ENCODE measurements around the gene CTSO. TPM values are rescaled to one million over a fixed set of nuclear protein-coding genes. Genes with fewer than 3 reads are reported as not detected.

The CTSO gene, protein sequence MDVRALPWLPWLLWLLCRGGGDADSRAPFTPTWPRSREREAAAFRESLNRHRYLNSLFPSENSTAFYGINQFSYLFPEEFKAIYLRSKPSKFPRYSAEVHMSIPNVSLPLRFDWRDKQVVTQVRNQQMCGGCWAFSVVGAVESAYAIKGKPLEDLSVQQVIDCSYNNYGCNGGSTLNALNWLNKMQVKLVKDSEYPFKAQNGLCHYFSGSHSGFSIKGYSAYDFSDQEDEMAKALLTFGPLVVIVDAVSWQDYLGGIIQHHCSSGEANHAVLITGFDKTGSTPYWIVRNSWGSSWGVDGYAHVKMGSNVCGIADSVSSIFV
- 1 to 10 TPM; 2.3 to 2.4 TPM for total RNA-seq

GRCh38 chr4:155953151-155954117 is at the start of gene CTSO:
CTSO (minus strand) TSS chr4:155953866; CDS start chr4:155953847, 19 bp downstream.
- peaks cover 17% of the 10 kb centered on the region for H3K4me1 Mint-ChIP-seq (ENCODE audit: low read depth)
- ChIA-PET CTCF (interaction anchor here (0.6 to 4.0 kb wide), 19 partner anchors 10 to 1423 kb away, joined by 3 to 47 read pairs (median 3); no protein-coding TSS in a partner anchor), POLR2A (interaction anchor here (0.6 to 1.6 kb wide), 7 partner anchors 9 to 144 kb away, joined by 3 to 8 read pairs (median 4); no protein-coding TSS in a partner anchor)
- ATAC-seq (peak; percentile 96), DNase-seq (peak; percentile 82)
- H3K27me3 Mint-ChIP-seq (ENCODE audit: low read depth): peaks cover 4% of the 10 kb centered on the region
- peak within 1 kb of the TSS; percentile 99 for H3K27ac Mint-ChIP-seq
- H3K4me3 Mint-ChIP-seq: peak within 1 kb of the TSS; percentile 96
- H3K36me3 Mint-ChIP-seq (ENCODE audit: low read depth): no peaks in the 10 kb centered on the region
- no peaks in the 10 kb centered on the region for H3K9me3 Mint-ChIP-seq (ENCODE audit: insufficient read depth)

GRCh38 chr4:156000491-156000890 is 46.8 kb upstream of the CTSO start:
- ATAC-seq (no peak), DNase-seq (no peak)
- H3K9me3 Mint-ChIP-seq (ENCODE audit: insufficient read depth): no peaks in the 10 kb centered on the region
- no peaks in the 10 kb centered on the region for H3K27me3 Mint-ChIP-seq (ENCODE audit: low read depth)
- H3K27ac Mint-ChIP-seq: no peak overlapping the region
- ChIA-PET CTCF (no interaction called here), POLR2A (no interaction called here)
- no peak overlapping the region for H3K4me3 Mint-ChIP-seq
- H3K36me3 Mint-ChIP-seq (ENCODE audit: low read depth): no peaks in the 10 kb centered on the region
- no peaks in the 10 kb centered on the region for H3K4me1 Mint-ChIP-seq (ENCODE audit: low read depth)

DNA sequence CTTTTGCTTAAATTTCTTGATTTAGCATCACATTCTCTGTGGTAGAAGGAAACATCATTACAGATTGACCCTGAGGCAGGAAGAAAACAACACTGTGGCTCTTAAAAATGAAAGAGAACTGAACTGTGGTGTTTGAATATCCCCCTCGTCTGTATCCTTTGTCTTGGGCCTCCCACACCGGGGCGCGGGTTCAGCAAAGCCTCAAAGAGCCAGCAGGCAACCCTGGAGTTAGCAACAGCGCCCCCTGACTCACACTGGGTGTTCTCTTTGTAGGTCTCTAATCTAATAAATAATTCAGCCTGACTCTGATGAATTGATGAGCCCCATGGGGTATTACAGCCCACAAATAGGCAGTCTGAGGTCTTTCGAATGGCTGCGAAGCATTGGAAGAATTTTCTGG is 46.1 kb upstream of the CTSO start:
- Mint-ChIP-seq H3K9me3 (ENCODE audit: insufficient read depth) (no peaks in the 10 kb centered on the region), H3K27ac (no peak overlapping the region), H3K4me3 (no peak overlapping the region), H3K27me3 (ENCODE audit: low read depth) (no peaks in the 10 kb centered on the region), H3K36me3 (ENCODE audit: low read depth) (no peaks in the 10 kb centered on the region), H3K4me1 (ENCODE audit: low read depth) (no peaks in the 10 kb centered on the region)
- ChIA-PET CTCF (no interaction called here), POLR2A (no interaction called here)
- DNase-seq (no peak), ATAC-seq (no peak)

DNA sequence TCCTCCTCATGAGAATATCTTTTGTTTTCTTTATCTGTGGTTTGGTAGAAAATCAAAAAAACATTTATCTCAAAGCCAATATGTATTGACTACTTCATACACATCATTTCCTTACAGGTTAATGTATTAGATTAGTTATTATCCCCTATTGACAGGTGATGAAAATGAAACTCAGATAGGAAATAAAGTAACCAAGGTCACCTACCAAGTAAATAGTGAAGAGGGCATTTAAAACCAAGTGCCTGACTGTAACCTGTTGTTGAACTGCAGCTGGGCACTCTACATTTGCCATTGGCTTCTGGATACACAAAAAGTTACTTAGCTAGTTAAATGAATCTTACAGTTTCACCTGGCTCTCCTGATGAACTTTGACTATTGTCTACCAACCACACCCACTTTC is 41.4 kb upstream of the CTSO start:
- no peaks in the 10 kb centered on the region for H3K4me1 Mint-ChIP-seq (ENCODE audit: low read depth)
- no peaks in the 10 kb centered on the region for H3K9me3 Mint-ChIP-seq (ENCODE audit: insufficient read depth)
- POLR2A ChIA-PET: interaction anchor here (0.7 kb wide), 1 partner anchor 53 kb away, joined by 3 read pairs; no protein-coding TSS in a partner anchor
- H3K27me3 Mint-ChIP-seq (ENCODE audit: low read depth): no peaks in the 10 kb centered on the region
- no peak overlapping the region for H3K27ac Mint-ChIP-seq
- H3K4me3 Mint-ChIP-seq: no peak overlapping the region
- DNase-seq (no peak), ATAC-seq (no peak)
- no peaks in the 10 kb centered on the region for H3K36me3 Mint-ChIP-seq (ENCODE audit: low read depth)
- CTCF ChIA-PET: no interaction called here

DNA sequence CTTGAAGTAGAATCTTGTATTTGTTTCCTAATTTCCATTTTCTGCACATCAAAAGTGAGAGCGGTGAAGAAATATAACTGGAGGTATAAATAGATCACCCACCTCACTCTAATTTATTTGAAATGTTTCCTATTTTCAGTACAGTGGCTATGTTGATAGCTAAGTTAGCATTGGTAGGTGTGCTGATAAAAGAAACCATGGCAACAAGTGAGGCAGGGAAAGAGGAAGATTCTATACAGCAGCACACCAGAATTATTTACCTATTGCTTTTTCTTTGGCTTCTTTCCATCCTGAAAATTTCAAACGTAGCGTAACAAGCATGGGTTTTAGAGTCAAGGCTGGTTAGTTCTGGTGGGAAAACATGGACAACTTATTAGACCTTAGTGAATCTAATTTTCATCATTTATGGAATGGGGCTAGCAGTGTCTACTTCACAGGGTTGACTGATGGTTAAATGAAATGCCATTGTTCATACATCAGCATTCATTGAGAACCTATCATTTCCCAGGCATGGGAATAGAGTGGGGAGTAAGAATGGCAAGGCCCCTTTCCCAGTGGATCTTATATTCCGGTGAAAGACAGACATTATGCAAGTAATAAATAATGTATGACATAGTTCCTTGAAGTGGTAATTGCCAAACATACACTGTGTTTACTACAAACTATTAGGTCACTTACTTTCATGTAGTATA is 30.6 kb upstream of the CTSO start:
- no peak for ATAC-seq
- CTCF ChIA-PET: no interaction called here
- POLR2A ChIA-PET: no interaction called here
- Mint-ChIP-seq H3K36me3 (ENCODE audit: low read depth) (no peaks in the 10 kb centered on the region), H3K4me1 (ENCODE audit: low read depth) (no peaks in the 10 kb centered on the region), H3K27me3 (ENCODE audit: low read depth) (no peaks in the 10 kb centered on the region), H3K4me3 (no peak overlapping the region), H3K27ac (no peak overlapping the region), H3K9me3 (ENCODE audit: insufficient read depth) (no peaks in the 10 kb centered on the region)
- DNase-seq: no peak

GRCh38 chr4:155982736-155983385 is 29.2 kb upstream of the CTSO start:
- no peaks in the 10 kb centered on the region for H3K4me1 Mint-ChIP-seq (ENCODE audit: low read depth)
- ATAC-seq: no peak
- no peaks in the 10 kb centered on the region for H3K27me3 Mint-ChIP-seq (ENCODE audit: low read depth)
- POLR2A ChIA-PET: no interaction called here
- no peaks in the 10 kb centered on the region for H3K9me3 Mint-ChIP-seq (ENCODE audit: insufficient read depth)
- CTCF ChIA-PET: no interaction called here
- no peak overlapping the region for H3K27ac Mint-ChIP-seq
- no peak overlapping the region for H3K4me3 Mint-ChIP-seq
- no peaks in the 10 kb centered on the region for H3K36me3 Mint-ChIP-seq (ENCODE audit: low read depth)
- no peak for DNase-seq

DNA sequence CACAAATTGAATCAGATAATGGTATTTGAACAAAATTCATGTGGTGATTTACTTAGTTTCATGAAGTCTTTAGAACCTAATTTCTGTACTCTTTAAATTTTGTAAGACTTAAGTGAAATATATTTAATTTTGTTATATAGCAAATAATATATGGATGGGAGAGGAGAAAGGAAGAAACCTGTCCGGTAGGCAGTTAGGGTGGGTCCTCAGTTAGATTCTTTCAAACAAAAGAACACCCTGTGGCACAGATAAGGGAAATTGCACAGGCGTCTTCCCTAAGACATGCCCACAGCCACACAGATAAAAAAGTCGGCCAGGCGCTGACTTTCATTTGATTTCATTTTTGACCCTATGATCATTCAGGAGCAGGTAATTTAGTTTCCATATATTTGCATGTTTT is 25.1 kb upstream of the CTSO start:
- DNase-seq: no peak
- CTCF ChIA-PET: no interaction called here
- H3K36me3 Mint-ChIP-seq (ENCODE audit: low read depth): no peaks in the 10 kb centered on the region
- POLR2A ChIA-PET: no interaction called here
- no peak overlapping the region for H3K27ac Mint-ChIP-seq
- no peaks in the 10 kb centered on the region for H3K9me3 Mint-ChIP-seq (ENCODE audit: insufficient read depth)
- no peaks in the 10 kb centered on the region for H3K4me1 Mint-ChIP-seq (ENCODE audit: low read depth)
- no peak for ATAC-seq
- no peak overlapping the region for H3K4me3 Mint-ChIP-seq
- H3K27me3 Mint-ChIP-seq (ENCODE audit: low read depth): no peaks in the 10 kb centered on the region

GRCh38 chr4:155975511-155975910 is 21.8 kb upstream of the CTSO start:
- H3K9me3 Mint-ChIP-seq (ENCODE audit: insufficient read depth): no peaks in the 10 kb centered on the region
- no peak overlapping the region for H3K4me3 Mint-ChIP-seq
- no peak overlapping the region for H3K27ac Mint-ChIP-seq
- no peaks in the 10 kb centered on the region for H3K36me3 Mint-ChIP-seq (ENCODE audit: low read depth)
- H3K4me1 Mint-ChIP-seq (ENCODE audit: low read depth): no peaks in the 10 kb centered on the region
- ChIA-PET POLR2A (interaction anchor here (1.8 kb wide), 1 partner anchor 22 kb away, joined by 8 read pairs; the partner anchor contains the start of gene CTSO), CTCF (no interaction called here)
- no peak for ATAC-seq
- no peak for DNase-seq
- H3K27me3 Mint-ChIP-seq (ENCODE audit: low read depth): no peaks in the 10 kb centered on the region

DNA sequence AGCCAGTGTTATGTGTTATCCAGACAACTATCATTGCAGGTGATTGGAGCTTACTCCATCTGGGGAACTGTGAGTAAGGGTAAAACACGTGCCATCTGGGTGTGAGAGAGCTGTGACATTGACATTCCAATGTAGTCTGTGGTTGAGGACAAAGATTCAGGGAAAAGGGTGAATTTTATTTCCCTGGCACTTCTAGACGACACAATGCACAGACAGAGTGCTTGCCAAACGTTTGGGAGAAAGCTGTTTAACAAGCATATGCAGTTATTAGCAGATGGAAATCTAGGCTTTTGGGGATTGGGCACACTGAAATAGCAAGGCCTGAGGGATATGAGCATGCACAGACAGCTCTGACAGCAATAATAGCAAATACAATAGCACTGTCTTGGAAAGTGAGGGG is 21.3 kb upstream of the CTSO start:
- ChIA-PET POLR2A (interaction anchor here (1.8 kb wide), 1 partner anchor 22 kb away, joined by 8 read pairs; the partner anchor contains the start of gene CTSO), CTCF (no interaction called here)
- Mint-ChIP-seq H3K27me3 (ENCODE audit: low read depth) (no peaks in the 10 kb centered on the region), H3K36me3 (ENCODE audit: low read depth) (no peaks in the 10 kb centered on the region), H3K4me1 (ENCODE audit: low read depth) (no peaks in the 10 kb centered on the region), H3K4me3 (no peak overlapping the region), H3K9me3 (ENCODE audit: insufficient read depth) (no peaks in the 10 kb centered on the region), H3K27ac (no peak overlapping the region)
- ATAC-seq (no peak), DNase-seq (no peak)

DNA sequence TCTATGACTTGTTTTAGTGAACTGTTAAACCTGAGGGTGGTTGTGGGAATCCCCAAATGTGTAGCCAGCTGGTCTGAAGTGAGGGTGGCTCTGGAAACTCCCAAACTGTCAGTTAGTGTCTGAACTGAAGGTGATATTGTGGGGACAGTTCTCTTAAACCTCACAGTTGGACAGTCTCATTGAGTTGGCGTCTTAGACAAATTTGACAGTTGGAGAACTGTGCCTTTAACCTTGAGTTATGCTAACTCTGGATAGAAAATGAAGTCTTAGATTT is 20.7 kb upstream of the CTSO start:
- Mint-ChIP-seq H3K27ac (no peak overlapping the region), H3K4me1 (ENCODE audit: low read depth) (no peaks in the 10 kb centered on the region), H3K27me3 (ENCODE audit: low read depth) (no peaks in the 10 kb centered on the region), H3K36me3 (ENCODE audit: low read depth) (no peaks in the 10 kb centered on the region), H3K9me3 (ENCODE audit: insufficient read depth) (no peaks in the 10 kb centered on the region), H3K4me3 (no peak overlapping the region)
- ChIA-PET CTCF (no interaction called here), POLR2A (no interaction called here)
- DNase-seq (no peak), ATAC-seq (no peak)

- H3K27me3 Mint-ChIP-seq (ENCODE audit: low read depth): no peaks in the 10 kb centered on the region
- CTCF ChIA-PET: no interaction called here
Measured at GRCh38 chr4:155973639-155974475, 20.2 kb upstream of the CTSO start.

More at GRCh38 chr4:155973639-155974475, 20.2 kb upstream of the CTSO start:
- H3K36me3 Mint-ChIP-seq (ENCODE audit: low read depth): no peaks in the 10 kb centered on the region
- no peaks in the 10 kb centered on the region for H3K4me1 Mint-ChIP-seq (ENCODE audit: low read depth)
- DNase-seq: no peak
- no peak overlapping the region for H3K27ac Mint-ChIP-seq
- H3K4me3 Mint-ChIP-seq: no peak overlapping the region
- ATAC-seq: no peak
- POLR2A ChIA-PET: interaction anchor here (1.2 kb wide), 1 partner anchor 20 kb away, joined by 4 read pairs; the partner anchor contains the start of gene CTSO
- H3K9me3 Mint-ChIP-seq (ENCODE audit: insufficient read depth): no peaks in the 10 kb centered on the region

Data from activated CD8-positive, alpha-beta T cell treated with anti-CD3 and anti-CD28 coated beads, Interleukin-2, amount 10 ng/mL, durations not matched to agents 7 days and 5 days (primary cell).